Measurements from ENCODE around the gene ATP6V0A1. TPM values are rescaled to one million over a fixed set of nuclear protein-coding genes. Genes with fewer than 3 reads are reported as not detected.

ATP6V0A1 gene
- total RNA-seq, result 31.2 and 73.6 TPM in 2 replicates

GRCh38 chr17:42458497-42459255 lies at the start of gene ATP6V0A1:
TSS of gene ATP6V0A1 (plus strand) at chr17:42458878. CDS start at chr17:42460895, 2,017 bp downstream.

GRCh38 chr17:42422958-42423712 lies 35.5 kb upstream of the ATP6V0A1 start, which contains the start of gene CAVIN1:
TSS of gene CAVIN1 (minus strand) at chr17:42423256. CDS start at chr17:42423097, 159 bp downstream.

DNA sequence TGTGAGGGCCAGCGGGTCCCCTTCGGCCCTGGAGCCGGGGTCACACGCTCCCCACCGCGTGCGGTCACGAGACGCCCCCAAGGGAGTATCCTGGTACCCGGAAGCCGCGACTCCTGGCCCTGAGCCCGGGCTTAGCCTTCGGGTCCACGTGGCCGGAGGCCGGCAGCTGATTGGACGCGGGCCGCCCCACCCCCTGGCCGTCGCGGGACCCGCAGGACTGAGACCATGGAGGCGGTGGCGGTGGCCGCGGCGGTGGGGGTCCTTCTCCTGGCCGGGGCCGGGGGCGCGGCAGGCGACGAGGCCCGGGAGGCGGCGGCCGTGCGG lies 77.3 kb downstream of the ATP6V0A1 start, which contains the start of gene NAGLU:
Gene NAGLU (plus strand): TSS at position 194 of the 324 bp plus-strand sequence. CDS start 32 bp downstream, at position 226.

DNA sequence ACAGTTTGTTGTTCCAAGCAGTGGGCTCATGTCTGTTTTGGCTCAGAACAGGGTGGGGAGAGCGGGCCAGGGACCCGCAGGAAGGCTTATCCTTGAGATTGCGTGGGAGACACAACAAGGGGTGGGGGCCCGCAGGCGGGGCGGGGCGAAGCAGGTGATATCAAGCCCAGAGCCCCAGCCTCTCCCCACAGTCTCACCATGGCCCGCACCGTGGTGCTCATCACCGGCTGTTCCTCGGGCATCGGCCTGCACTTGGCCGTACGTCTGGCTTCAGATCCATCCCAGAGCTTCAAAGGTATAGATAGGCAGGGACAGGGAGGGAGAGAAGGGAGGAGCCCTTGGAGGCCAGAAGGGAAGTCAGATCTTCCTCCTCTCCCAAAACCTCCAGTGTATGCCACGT lies 94.1 kb downstream of the ATP6V0A1 start, which contains the start of gene HSD17B1:
Gene HSD17B1 (plus strand): TSS at position 188 of the 400 bp plus-strand sequence. CDS start 11 bp downstream, at position 199.

DNA sequence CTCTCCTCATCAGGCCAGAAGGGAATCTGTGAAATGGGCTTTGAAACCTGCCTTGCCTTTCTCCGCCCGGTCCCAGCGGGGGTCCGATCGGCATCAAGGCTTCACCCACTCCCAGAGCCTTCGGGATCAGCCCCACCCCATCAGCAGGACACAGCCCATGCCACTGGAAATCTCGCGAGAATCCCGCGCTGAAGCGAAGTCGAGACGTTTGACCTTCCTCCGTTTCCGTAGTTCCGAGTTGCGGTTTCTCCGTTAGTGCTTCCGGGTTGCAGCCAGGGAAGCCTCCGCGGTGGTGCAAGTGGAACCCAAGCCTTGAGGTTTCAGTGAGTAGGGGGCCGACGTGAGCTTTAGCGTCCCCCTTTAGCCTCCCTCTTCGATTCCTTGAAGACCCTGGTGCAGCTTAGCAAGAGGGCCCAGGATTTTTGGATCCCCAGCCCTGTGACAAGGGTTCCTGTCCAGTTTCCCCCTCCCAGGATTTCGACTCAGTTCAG lies 103.3 kb downstream of the ATP6V0A1 start, which contains the start of gene COASY:
Gene COASY (plus strand): TSS at position 252 of the 491 bp plus-strand sequence. CDS start 475 bp downstream, outside the sequence.

DNA sequence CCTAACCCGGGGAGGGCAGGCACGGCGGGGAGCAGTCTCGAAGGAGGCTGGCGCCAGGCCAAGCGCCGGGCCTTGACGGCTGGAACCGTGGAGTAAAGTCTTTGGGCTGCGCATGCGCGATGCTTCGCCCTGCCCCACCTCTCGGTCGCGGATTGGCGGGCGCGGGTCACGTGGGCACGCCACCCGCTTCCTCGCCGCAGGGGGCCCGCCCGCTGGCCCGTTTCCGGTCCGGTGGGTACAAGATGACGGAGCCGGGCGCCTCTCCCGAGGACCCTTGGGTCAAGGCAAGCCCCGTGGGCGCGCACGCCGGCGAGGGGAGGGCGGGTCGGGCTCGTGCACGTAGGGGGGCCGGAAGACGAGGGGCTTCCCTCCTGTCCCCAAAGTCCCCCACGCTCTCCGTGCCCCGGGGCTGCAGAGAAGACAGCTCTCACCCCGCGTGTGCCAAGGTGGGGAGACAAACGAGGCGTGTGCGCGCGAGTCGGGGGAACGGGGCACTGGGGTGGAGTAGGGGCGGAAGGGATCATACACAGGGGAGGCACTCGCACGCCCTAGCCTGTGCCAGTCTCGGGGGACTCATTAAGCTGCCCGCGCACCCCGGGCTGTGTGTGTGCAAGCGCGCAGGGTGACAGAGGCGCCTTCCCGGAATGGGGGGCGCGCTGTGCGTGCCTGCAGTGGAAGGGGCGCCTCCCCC lies 108.3 kb downstream of the ATP6V0A1 start, which contains the start of gene MLX:
Gene MLX (plus strand): TSS at position 218 of the 691 bp plus-strand sequence. CDS start 25 bp downstream, at position 243.

Other genes with a start within 250 kb of the ATP6V0A1 start
- 28.8 and 29.3 TPM in 2 replicates for gene STAT5B, start 182.5 kb upstream of the ATP6V0A1 start, total RNA-seq
- gene STAT5A, start 170.4 kb upstream of the ATP6V0A1 start, total RNA-seq, result 4.8 and 16.6 TPM in 2 replicates
- 99.5 and 101 TPM in 2 replicates for gene STAT3, start 70.4 kb upstream of the ATP6V0A1 start, total RNA-seq
- 691 and 1,245 TPM in 2 replicates for gene CAVIN1, start 35.6 kb upstream of the ATP6V0A1 start, total RNA-seq
- gene NAGLU, start 77.4 kb downstream of the ATP6V0A1 start, total RNA-seq, result 24.3 and 50.7 TPM in 2 replicates
- 5.4 and 8.6 TPM in 2 replicates for gene HSD17B1, start 94.0 kb downstream of the ATP6V0A1 start, total RNA-seq
- gene COASY, start 103.3 kb downstream of the ATP6V0A1 start, total RNA-seq, result 7.0 and 18.6 TPM in 2 replicates
- 32.1 and 65.4 TPM in 2 replicates for gene MLX, start 108.2 kb downstream of the ATP6V0A1 start, total RNA-seq
- gene PSMC3IP, start 118.9 kb downstream of the ATP6V0A1 start, total RNA-seq, result 2.3 and 16.3 TPM in 2 replicates
- gene RETREG3, start 150.5 kb downstream of the ATP6V0A1 start, total RNA-seq, result 73.0 and 74.8 TPM in 2 replicates
- gene TUBG1, start 150.8 kb downstream of the ATP6V0A1 start, total RNA-seq, result 20.3 and 42.2 TPM in 2 replicates
- gene TUBG2, start 200.4 kb downstream of the ATP6V0A1 start, total RNA-seq, result 4.8 and 11.6 TPM in 2 replicates
- gene PLEKHH3, start 218.1 kb downstream of the ATP6V0A1 start, total RNA-seq, result 10.7 and 11.6 TPM in 2 replicates
- 3.6 and 6.8 TPM in 2 replicates for gene CCR10, start 223.0 kb downstream of the ATP6V0A1 start, total RNA-seq
- 15.0 and 20.6 TPM in 2 replicates for gene CNTNAP1, start 223.7 kb downstream of the ATP6V0A1 start, total RNA-seq